Natural killer cell (primary cell): ENCODE results near the gene DDX23. TPM values are rescaled to one million over a fixed set of nuclear protein-coding genes. Genes with fewer than 3 reads are reported as not detected.
A peak's percentile ranks its signal among the peaks of the same experiment; 100 is the strongest.

Source experiments
- ATAC-seq, 3 donors: fragments of 150-1000 bp in 2 of 3; fragments of 200-7000 bp in 1 of 3; cut with Tn5 transposase; 1 replicate in 1 of 3; 2 replicates in 2 of 3; pipeline ENCODE4 v1.10.0; 2021; ENCODE audit warnings: mild to moderate bottlenecking in 2 of 3, moderate library complexity in 2 of 3
- DNase-seq, 2 donors: peaks; one replicate each; pipeline versions ENCODE4 v3.0.0 to v3.0.0-alpha.2; 2013 to 2021; ENCODE audit warnings: mixed read lengths in 1 of 2
- H3K27ac ChIP-seq: one replicate; pipeline ENCODE4 v1.5.1; 2013; ENCODE audit warnings: mild to moderate bottlenecking, low read length
- H3K27me3 ChIP-seq: one replicate; pipeline ENCODE4 v1.6.1; 2013; ENCODE audit warnings: low read length; ENCODE audit not compliant: control insufficient read depth, insufficient read depth
- H3K36me3 ChIP-seq: one replicate; pipeline ENCODE4 v1.6.1; 2013; ENCODE audit warnings: low read length; ENCODE audit not compliant: control insufficient read depth, insufficient read depth
- H3K4me1 ChIP-seq: one replicate; pipeline ENCODE4 v1.6.1; 2013; ENCODE audit warnings: low read length; ENCODE audit not compliant: control insufficient read depth, insufficient read depth
- H3K4me3 ChIP-seq: one replicate; pipeline ENCODE4 v1.5.1; 2013; ENCODE audit warnings: low read length
- H3K9me3 ChIP-seq: one replicate; pipeline ENCODE4 v1.6.1; 2013; ENCODE audit warnings: low read length; ENCODE audit not compliant: control insufficient read depth, insufficient read depth
- H3K27ac Mint-ChIP-seq, 2 donors: one replicate each; pipeline ENCODE4 v1.8.0; 2022; ENCODE audit warnings: mild to moderate bottlenecking in 2 of 2, mixed read lengths in 2 of 2, moderate library complexity in 1 of 2
- H3K27me3 Mint-ChIP-seq, 2 donors: one replicate each; pipeline ENCODE4 v1.8.0; 2022; ENCODE audit warnings: low read depth in 2 of 2, mixed read lengths in 2 of 2
- H3K36me3 Mint-ChIP-seq: one replicate; pipeline ENCODE4 v1.8.0; 2022; ENCODE audit warnings: mixed read lengths
- H3K4me1 Mint-ChIP-seq, 2 donors: one replicate each; pipeline ENCODE4 v1.8.0; 2022; ENCODE audit warnings: mixed read lengths in 2 of 2
- H3K4me3 Mint-ChIP-seq: one replicate; pipeline ENCODE4 v1.8.0; 2022; ENCODE audit warnings: mild to moderate bottlenecking, moderate library complexity, mixed read lengths
- H3K9me3 Mint-ChIP-seq, 2 donors: one replicate each; pipeline ENCODE4 v1.8.0; 2022; ENCODE audit warnings: mixed read lengths in 2 of 2
- WGBS: methylation state at CpG from one replicate; pipeline ENCODE4 v1.1.7; 2013; ENCODE audit warnings: missing lambda C conversion rate; ENCODE audit not compliant: insufficient coverage; 5-methylcytosine and 5-hydroxymethylcytosine counted together
- intact Hi-C: fragments of 100-400 bp; cut with micrococcal nuclease; formaldehyde crosslinking; loops from one replicate; pipeline ENCODE4 v1.14.2; 2022
- total RNA-seq, 4 donors: library from RNA; stranded (reverse); fragments of 120-200 nt in 1 of 4; gene quantifications; one replicate each; pipeline versions ENCODE4 v1.2.3 to v1.2.4, GENCODE V29; 2013 to 2022
- TF ChIP-seq, protein P1 (sequence below): fragments of 200-600 bp; IDR thresholded peaks from one replicate; pipeline ENCODE4 v1.8.0; 2022; ENCODE audit warnings: antibody characterized with exemption

Gene DDX23
- total RNA-seq, result 100 to 1,000 TPM in 2 of 3 donors, 10 to 100 TPM in 1; 96.0 to 123 (median 104) TPM
- 119 TPM for total RNA-seq (2013)

DNA sequence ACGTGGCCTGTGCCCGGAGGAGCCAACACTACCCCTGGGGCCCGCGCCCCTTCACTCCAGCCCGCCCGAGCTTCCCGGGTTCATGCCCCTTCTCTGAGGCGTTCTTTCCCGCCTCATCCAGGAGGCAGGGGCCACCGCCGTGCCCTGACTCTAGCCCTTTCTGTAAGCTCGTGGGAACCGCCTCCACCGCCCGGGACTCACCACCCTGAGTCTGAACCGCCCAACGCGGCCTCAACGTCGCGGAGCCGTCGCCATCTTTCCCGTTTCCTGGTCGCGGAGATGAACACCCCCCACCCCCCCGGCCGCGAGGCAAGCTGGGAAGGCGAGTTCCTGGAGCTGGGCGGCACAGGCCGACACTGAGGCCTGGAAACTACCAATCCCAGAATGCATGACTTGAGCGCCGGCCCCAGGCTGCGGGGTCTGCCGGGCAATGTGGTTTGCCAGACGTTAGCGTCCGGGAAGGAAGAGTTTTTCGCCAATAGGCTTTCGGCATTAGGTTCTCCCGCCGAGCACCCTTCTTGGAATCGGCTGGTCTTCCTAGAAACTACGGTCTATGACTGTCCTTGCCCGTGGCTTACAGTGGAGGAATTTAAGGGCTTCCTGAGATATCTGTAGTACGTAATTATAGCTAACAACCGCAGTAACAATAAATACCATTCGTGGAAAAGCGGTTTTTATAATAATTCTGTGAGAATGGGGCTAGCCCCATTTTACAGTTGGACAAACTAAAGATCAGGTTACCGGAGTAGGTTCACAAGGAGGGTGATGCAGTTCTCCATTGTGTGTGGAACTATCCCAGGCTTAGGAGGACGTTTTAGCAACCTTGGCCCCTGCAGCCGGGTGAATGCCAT lies at the start of gene DDX23:
TSS of gene DDX23 (minus strand) at position 281 of the 851 bp plus-strand sequence. CDS start 6,381 bp downstream, outside the sequence.
- Mint-ChIP-seq H3K9me3 (no peaks in the 10 kb centered on the region), H3K27me3 (no peaks in the 10 kb centered on the region), H3K36me3 (no peaks in the 10 kb centered on the region), H3K27ac (peak within 1 kb of the TSS; percentile 99 to 100), H3K4me3 (peak within 1 kb of the TSS; percentile 100), H3K4me1 (peaks cover 42 to 46% of the 10 kb centered on the region in 2 donors)
- DNase-seq (peak; percentile 79 to 97), ATAC-seq (peak; percentile 88 to 97 (median 93))
- Histone ChIP-seq H3K27ac (peak within 1 kb of the TSS; percentile 92), H3K36me3 (peaks cover 7% of the 10 kb centered on the region), H3K4me1 (peaks cover 20% of the 10 kb centered on the region), H3K4me3 (peak within 1 kb of the TSS; percentile 92), H3K9me3 (no peaks in the 10 kb centered on the region), H3K27me3 (no peaks in the 10 kb centered on the region)
- intact Hi-C loops, result loop anchor here (2.0 kb wide), 2 partner anchors 15 to 127 kb away; partner anchors contain the start of gene WNT1
- WGBS, result under 1% methylated on average over 51 of the region's 53 CpGs
- TF ChIP-seq, protein P1, sequence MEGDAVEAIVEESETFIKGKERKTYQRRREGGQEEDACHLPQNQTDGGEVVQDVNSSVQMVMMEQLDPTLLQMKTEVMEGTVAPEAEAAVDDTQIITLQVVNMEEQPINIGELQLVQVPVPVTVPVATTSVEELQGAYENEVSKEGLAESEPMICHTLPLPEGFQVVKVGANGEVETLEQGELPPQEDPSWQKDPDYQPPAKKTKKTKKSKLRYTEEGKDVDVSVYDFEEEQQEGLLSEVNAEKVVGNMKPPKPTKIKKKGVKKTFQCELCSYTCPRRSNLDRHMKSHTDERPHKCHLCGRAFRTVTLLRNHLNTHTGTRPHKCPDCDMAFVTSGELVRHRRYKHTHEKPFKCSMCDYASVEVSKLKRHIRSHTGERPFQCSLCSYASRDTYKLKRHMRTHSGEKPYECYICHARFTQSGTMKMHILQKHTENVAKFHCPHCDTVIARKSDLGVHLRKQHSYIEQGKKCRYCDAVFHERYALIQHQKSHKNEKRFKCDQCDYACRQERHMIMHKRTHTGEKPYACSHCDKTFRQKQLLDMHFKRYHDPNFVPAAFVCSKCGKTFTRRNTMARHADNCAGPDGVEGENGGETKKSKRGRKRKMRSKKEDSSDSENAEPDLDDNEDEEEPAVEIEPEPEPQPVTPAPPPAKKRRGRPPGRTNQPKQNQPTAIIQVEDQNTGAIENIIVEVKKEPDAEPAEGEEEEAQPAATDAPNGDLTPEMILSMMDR, result no peak

GRCh38 chr12:48901278-48901677 lies 49.3 kb upstream of the DDX23 start:
- Mint-ChIP-seq H3K9me3 (no peaks in the 10 kb centered on the region), H3K36me3 (no peaks in the 10 kb centered on the region), H3K27ac (no peak overlapping the region), H3K27me3 (peaks cover 7% of the 10 kb centered on the region in 2 donors), H3K4me3 (no peak overlapping the region), H3K4me1 (peaks cover 6 to 11% of the 10 kb centered on the region in 2 donors)
- no peaks in the 10 kb centered on the region for H3K9me3 ChIP-seq
- no peaks in the 10 kb centered on the region for H3K27me3 ChIP-seq
- no peak overlapping the region for H3K27ac ChIP-seq
- WGBS, result 77% methylated on average over 1 of the region's 2 CpGs
- intact Hi-C loops, result loop anchor here (5.0 kb wide), 1 partner anchor 86 kb away; no protein-coding TSS in a partner anchor
- no peak overlapping the region for H3K4me3 ChIP-seq
- H3K36me3 ChIP-seq, result no peaks in the 10 kb centered on the region
- DNase-seq (no peak), ATAC-seq (no peak)
- peaks cover 14% of the 10 kb centered on the region for H3K4me1 ChIP-seq
- TF ChIP-seq, protein P1, result no peak

DNA sequence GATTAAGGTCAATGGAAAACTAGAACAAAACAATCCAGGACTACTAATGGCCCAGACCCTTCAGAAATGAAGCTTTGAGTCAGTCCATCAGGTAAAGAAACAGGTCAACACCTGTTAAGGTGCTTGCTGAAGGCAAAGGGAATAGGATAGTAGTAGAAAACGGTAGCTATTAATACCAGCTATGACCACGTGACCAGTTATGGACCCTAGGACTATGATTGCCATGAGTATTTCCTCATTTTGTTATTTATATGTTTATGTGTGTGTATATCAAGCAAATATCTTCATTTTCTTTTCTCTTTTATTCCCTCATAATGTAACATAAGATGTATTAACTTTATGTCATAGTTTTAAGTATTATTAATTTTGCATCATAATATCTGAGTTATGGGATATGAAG lies 47.7 kb upstream of the DDX23 start:
- no peaks in the 10 kb centered on the region for H3K36me3 ChIP-seq
- Mint-ChIP-seq H3K27me3 (peaks cover 7 to 9% of the 10 kb centered on the region in 2 donors), H3K27ac (no peak overlapping the region), H3K4me3 (no peak overlapping the region), H3K4me1 (peaks cover 6 to 11% of the 10 kb centered on the region in 2 donors), H3K9me3 (no peaks in the 10 kb centered on the region), H3K36me3 (no peaks in the 10 kb centered on the region)
- DNase-seq (no peak), ATAC-seq (no peak)
- TF ChIP-seq, protein P1, result no peak
- no peaks in the 10 kb centered on the region for H3K9me3 ChIP-seq
- H3K4me1 ChIP-seq, result peaks cover 14% of the 10 kb centered on the region
- H3K4me3 ChIP-seq, result no peak overlapping the region
- intact Hi-C loops, result loop anchor here (5.0 kb wide), 1 partner anchor 88 kb away; no protein-coding TSS in a partner anchor
- no peak overlapping the region for H3K27ac ChIP-seq
- H3K27me3 ChIP-seq, result no peaks in the 10 kb centered on the region
- WGBS, result 50% methylated on average over 1 of the region's 2 CpGs
